Neural cell (in vitro differentiated cells): Measurements from ENCODE around the gene RAB44. TPM values are rescaled to one million over a fixed set of nuclear protein-coding genes. Genes with fewer than 3 reads are reported as not detected.

Source experiments
- H2AFZ ChIP-seq: fragments of 200-600, 300-800 bp; sonication (generic), shearing (Covaris generic); 2 replicates; pipeline ENCODE4 v1.6.0; 2014; ENCODE audit warnings: low read depth, mild to moderate bottlenecking, antibody characterized with exemption, low read length, moderate library complexity
- H3F3A ChIP-seq: fragments of 200-600 bp; shearing (Covaris generic); 2 replicates; pipeline ENCODE4 v1.6.1; 2016; ENCODE audit warnings: mild to moderate bottlenecking, moderate library complexity, mixed read lengths, antibody characterized with exemption, low read length; ENCODE audit not compliant: insufficient read depth, poor library complexity, severe bottlenecking
- H3K27ac ChIP-seq: fragments of 200-600, 300-800 bp; sonication (generic), shearing (Covaris generic); 2 replicates; pipeline ENCODE4 v1.5.1; 2014; ENCODE audit warnings: mild to moderate bottlenecking, low read length, moderate library complexity
- H3K27me3 ChIP-seq: fragments of 300-800, 200-600 bp; sonication (generic), shearing (Covaris generic); 2 replicates; pipeline ENCODE4 v1.6.0; 2014; ENCODE audit warnings: mild to moderate bottlenecking, low read depth, low read length, moderate library complexity; ENCODE audit not compliant: insufficient read depth
- H3K36me3 ChIP-seq: fragments of 300-800, 200-600 bp; sonication (generic), shearing (Covaris generic); 2 replicates; pipeline ENCODE4 v1.5.1; 2014; ENCODE audit warnings: mild to moderate bottlenecking, antibody characterized with exemption, low read length, moderate library complexity; ENCODE audit not compliant: insufficient read depth
- H3K4me2 ChIP-seq: fragments of 300-800, 200-600 bp; sonication (generic), shearing (Covaris generic); 2 replicates; pipeline ENCODE4 v1.6.0; 2014; ENCODE audit warnings: mild to moderate bottlenecking, low read length
- H3K4me3 ChIP-seq: fragments of 300-800, 200-600 bp; sonication (generic), shearing (Covaris generic); 2 replicates; pipeline ENCODE4 v1.5.1; 2014; ENCODE audit warnings: mild to moderate bottlenecking, low read length, moderate library complexity
- H3K79me2 ChIP-seq: fragments of 200-600 bp; shearing (Covaris generic); replicated peaks from 2 replicates; pipeline ENCODE4 v1.6.0; 2014; ENCODE audit warnings: mild to moderate bottlenecking, low read length, moderate library complexity; ENCODE audit not compliant: insufficient read depth
- H3K9ac ChIP-seq: fragments of 300-800, 200-600 bp; sonication (generic), shearing (Covaris generic); 2 replicates; pipeline ENCODE4 v1.6.1; 2016; ENCODE audit warnings: mild to moderate bottlenecking, low read length, mixed read lengths
- H3K9me2 ChIP-seq: fragments of 200-600 bp; shearing (Covaris generic); 2 replicates; pipeline ENCODE4 v1.6.1; 2016; ENCODE audit warnings: mild to moderate bottlenecking, low read length, mixed read lengths; ENCODE audit not compliant: insufficient read depth
- H3K9me3 ChIP-seq: fragments of 200-600, 300-800 bp; sonication (generic), shearing (Covaris generic); 2 replicates; pipeline ENCODE4 v1.6.1; 2016; ENCODE audit warnings: mild to moderate bottlenecking, mixed run types, low read length, moderate library complexity, mixed read lengths
- H4K20me1 ChIP-seq: fragments of 200-600 bp; shearing (Covaris generic); 2 replicates; pipeline ENCODE4 v1.6.1; 2016; ENCODE audit warnings: mild to moderate bottlenecking, mixed run types; ENCODE audit not compliant: insufficient read depth
- EP300 ChIP-seq: fragments of 450-650 bp; conservative IDR thresholded peaks from 2 replicates; pipeline ENCODE4 v1.6.1; 2014; ENCODE audit warnings: antibody characterized with exemption, mild to moderate bottlenecking, moderate library complexity; ENCODE audit not compliant: poor library complexity, severe bottlenecking
- EZH2 ChIP-seq: fragments of 200-600, 300-800 bp; shearing (Covaris generic), sonication (generic); IDR thresholded peaks from 2 replicates; pipeline ENCODE4 v1.6.1; 2014; ENCODE audit warnings: antibody characterized with exemption, low read length, borderline replicate concordance, mild to moderate bottlenecking; ENCODE audit not compliant: insufficient read depth, poor library complexity, severe bottlenecking
- MXI1 ChIP-seq: fragments of 450-650 bp; conservative IDR thresholded peaks from 2 replicates; pipeline ENCODE4 v1.6.1; 2014; ENCODE audit warnings: antibody characterized with exemption, mild to moderate bottlenecking; ENCODE audit not compliant: poor library complexity, severe bottlenecking
- POLR2AphosphoS5 ChIP-seq: IDR thresholded peaks from 2 replicates; pipeline ENCODE4 v1.6.1; 2012
- RAD21 ChIP-seq: fragments of 450-650 bp; conservative IDR thresholded peaks from 2 replicates; pipeline ENCODE4 v1.6.1; 2014; ENCODE audit warnings: antibody characterized with exemption, mild to moderate bottlenecking, moderate library complexity
- SMC3 ChIP-seq: fragments of 450-650 bp; conservative IDR thresholded peaks from 2 replicates; pipeline ENCODE4 v1.6.1; 2014; ENCODE audit warnings: antibody characterized with exemption, mild to moderate bottlenecking, moderate library complexity; ENCODE audit not compliant: poor library complexity
- TAF1 ChIP-seq: IDR thresholded peaks from 2 replicates; pipeline ENCODE4 v1.6.1; 2012; ENCODE audit warnings: low read depth
- polyA plus RNA-seq: library from polyadenylated mRNA; depleted of rRNA; stranded (reverse); fragments of >200 nt; gene quantifications from 2 replicates; pipeline ENCODE4 v1.2.3, GENCODE V29; 2014
- TF ChIP-seq, protein P1 (sequence below): IDR thresholded peaks from 2 replicates; pipeline ENCODE4 v1.6.1; 2012; ENCODE audit warnings: borderline replicate concordance
- TF ChIP-seq, protein P2 (sequence below): fragments of 450-650 bp; IDR thresholded peaks from 2 replicates; pipeline ENCODE4 v1.5.1; 2014; ENCODE audit warnings: antibody characterized with exemption, mild to moderate bottlenecking, moderate library complexity; ENCODE audit not compliant: poor library complexity, severe bottlenecking

RAB44 gene
- polyA plus RNA-seq, 1 donor from 2014 or later = not detected

DNA sequence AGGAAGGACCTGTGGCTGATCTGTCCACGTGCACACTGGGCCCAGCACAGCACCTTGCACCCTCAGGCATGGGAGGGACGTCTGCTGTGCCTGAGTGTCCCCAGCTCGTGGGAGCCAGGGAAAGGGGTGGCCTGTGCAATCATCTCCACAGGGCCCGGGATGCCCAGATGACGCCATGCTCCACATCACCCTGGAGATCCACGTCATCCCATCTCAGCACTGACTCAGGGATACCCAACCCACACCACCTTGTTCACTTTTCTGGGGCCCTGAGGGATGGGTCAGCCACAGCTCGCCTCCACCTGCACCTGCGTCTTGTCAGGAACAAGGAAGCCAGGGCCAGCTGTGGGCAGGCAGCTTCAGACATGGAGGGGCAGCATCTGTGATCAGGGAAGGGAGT is 48.2 kb downstream of the RAB44 start:
- Histone ChIP-seq H3K27me3 (no peaks in the 10 kb centered on the region), H3K9ac (no peak overlapping the region), H3K9me2 (no peaks in the 10 kb centered on the region), H3K27ac (no peak overlapping the region), H3K4me2 (no peak overlapping the region), H2AFZ (no peak overlapping the region), H3F3A (no peaks in the 10 kb centered on the region), H3K9me3 (no peaks in the 10 kb centered on the region), H4K20me1 (no peaks in the 10 kb centered on the region), H3K36me3 (no peaks in the 10 kb centered on the region), H3K4me3 (no peak overlapping the region), H3K79me2 (no peaks in the 10 kb centered on the region)
- TF ChIP-seq POLR2AphosphoS5 (no peak), MXI1 (no peak), TAF1 (no peak), EP300 (no peak), RAD21 (no peak), EZH2 (no peak), SMC3 (no peak)
- TF ChIP-seq, protein P1, sequence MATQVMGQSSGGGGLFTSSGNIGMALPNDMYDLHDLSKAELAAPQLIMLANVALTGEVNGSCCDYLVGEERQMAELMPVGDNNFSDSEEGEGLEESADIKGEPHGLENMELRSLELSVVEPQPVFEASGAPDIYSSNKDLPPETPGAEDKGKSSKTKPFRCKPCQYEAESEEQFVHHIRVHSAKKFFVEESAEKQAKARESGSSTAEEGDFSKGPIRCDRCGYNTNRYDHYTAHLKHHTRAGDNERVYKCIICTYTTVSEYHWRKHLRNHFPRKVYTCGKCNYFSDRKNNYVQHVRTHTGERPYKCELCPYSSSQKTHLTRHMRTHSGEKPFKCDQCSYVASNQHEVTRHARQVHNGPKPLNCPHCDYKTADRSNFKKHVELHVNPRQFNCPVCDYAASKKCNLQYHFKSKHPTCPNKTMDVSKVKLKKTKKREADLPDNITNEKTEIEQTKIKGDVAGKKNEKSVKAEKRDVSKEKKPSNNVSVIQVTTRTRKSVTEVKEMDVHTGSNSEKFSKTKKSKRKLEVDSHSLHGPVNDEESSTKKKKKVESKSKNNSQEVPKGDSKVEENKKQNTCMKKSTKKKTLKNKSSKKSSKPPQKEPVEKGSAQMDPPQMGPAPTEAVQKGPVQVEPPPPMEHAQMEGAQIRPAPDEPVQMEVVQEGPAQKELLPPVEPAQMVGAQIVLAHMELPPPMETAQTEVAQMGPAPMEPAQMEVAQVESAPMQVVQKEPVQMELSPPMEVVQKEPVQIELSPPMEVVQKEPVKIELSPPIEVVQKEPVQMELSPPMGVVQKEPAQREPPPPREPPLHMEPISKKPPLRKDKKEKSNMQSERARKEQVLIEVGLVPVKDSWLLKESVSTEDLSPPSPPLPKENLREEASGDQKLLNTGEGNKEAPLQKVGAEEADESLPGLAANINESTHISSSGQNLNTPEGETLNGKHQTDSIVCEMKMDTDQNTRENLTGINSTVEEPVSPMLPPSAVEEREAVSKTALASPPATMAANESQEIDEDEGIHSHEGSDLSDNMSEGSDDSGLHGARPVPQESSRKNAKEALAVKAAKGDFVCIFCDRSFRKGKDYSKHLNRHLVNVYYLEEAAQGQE = no peak
- TF ChIP-seq, protein P2, sequence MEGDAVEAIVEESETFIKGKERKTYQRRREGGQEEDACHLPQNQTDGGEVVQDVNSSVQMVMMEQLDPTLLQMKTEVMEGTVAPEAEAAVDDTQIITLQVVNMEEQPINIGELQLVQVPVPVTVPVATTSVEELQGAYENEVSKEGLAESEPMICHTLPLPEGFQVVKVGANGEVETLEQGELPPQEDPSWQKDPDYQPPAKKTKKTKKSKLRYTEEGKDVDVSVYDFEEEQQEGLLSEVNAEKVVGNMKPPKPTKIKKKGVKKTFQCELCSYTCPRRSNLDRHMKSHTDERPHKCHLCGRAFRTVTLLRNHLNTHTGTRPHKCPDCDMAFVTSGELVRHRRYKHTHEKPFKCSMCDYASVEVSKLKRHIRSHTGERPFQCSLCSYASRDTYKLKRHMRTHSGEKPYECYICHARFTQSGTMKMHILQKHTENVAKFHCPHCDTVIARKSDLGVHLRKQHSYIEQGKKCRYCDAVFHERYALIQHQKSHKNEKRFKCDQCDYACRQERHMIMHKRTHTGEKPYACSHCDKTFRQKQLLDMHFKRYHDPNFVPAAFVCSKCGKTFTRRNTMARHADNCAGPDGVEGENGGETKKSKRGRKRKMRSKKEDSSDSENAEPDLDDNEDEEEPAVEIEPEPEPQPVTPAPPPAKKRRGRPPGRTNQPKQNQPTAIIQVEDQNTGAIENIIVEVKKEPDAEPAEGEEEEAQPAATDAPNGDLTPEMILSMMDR = no peak

DNA sequence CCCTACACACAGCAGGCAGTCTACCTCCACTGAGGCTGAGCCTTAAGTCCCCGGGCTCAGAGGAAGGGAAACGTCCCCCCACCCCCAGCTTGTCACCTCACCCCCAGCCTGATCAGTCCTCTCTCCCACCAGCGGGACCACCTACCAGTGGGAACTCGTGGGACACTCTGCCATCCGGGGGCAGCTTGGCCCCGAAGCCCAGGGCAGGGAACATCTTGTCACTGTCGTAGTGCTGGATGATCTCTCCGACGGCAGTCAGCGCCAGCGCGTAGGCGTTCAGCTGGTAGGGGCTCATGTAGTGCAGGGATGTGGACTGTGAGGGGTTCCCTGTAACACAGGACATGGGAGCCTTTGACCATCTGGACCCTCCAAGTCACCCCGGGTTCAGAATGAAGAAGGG is 48.6 kb downstream of the RAB44 start:
- no peaks in the 10 kb centered on the region for H3K27me3 ChIP-seq
- H3K4me2 ChIP-seq = no peak overlapping the region
- no peak overlapping the region for H3K27ac ChIP-seq
- H3K9me3 ChIP-seq = no peaks in the 10 kb centered on the region
- H3K9me2 ChIP-seq = no peaks in the 10 kb centered on the region
- no peaks in the 10 kb centered on the region for H3K79me2 ChIP-seq
- H3K36me3 ChIP-seq = no peaks in the 10 kb centered on the region
- H4K20me1 ChIP-seq = no peaks in the 10 kb centered on the region
- H3F3A ChIP-seq = no peaks in the 10 kb centered on the region
- no peak for TF ChIP-seq EZH2
- TF ChIP-seq, protein P1 = no peak
- TF ChIP-seq TAF1 = no peak
- no peak for TF ChIP-seq MXI1
- TF ChIP-seq RAD21 = no peak
- TF ChIP-seq SMC3 = no peak
- TF ChIP-seq POLR2AphosphoS5 = no peak
- H3K4me3 ChIP-seq = no peak overlapping the region
- no peak overlapping the region for H3K9ac ChIP-seq
- no peak overlapping the region for H2AFZ ChIP-seq
